CD4-positive, alpha-beta T cell treated with Interleukin-15 for 1 hour (primary cell): ENCODE results near the gene BRF1.

Source experiments
- DNase-seq: peaks from one replicate; pipeline ENCODE4 v3.0.0-alpha.2; 2020

The BRF1 gene

GRCh38 chr14:105207460-105207901, 93.3 kb downstream of the BRF1 start:
- DNase-seq, result no peak

DNA sequence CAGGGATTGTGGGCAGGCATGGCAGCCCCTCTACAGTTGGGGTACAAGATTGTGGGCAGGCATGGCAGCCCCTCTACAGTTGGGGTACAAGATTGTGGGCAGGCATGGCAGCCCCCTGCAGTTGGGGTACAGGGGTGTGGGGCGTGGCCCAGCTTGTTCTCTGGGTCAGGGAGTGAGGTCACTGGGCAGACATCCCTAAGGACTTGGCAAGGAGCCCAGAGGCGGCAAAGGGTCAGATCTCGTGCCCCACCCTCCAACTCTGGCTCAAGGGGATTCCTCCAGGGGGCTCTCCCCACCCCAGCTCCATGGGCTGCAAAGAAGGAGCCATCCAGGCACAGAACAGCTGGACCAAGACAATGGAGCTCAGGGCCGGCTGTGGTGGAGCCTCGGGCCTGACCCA, 93.9 kb downstream of the BRF1 start:
- no peak for DNase-seq

- no peak for DNase-seq
These were observed 95.1 kb downstream of the BRF1 start for GRCh38 chr14:105205673-105206208.

- no peak for DNase-seq
These were observed 95.7 kb downstream of the BRF1 start for GRCh38 chr14:105204931-105205672.

DNA sequence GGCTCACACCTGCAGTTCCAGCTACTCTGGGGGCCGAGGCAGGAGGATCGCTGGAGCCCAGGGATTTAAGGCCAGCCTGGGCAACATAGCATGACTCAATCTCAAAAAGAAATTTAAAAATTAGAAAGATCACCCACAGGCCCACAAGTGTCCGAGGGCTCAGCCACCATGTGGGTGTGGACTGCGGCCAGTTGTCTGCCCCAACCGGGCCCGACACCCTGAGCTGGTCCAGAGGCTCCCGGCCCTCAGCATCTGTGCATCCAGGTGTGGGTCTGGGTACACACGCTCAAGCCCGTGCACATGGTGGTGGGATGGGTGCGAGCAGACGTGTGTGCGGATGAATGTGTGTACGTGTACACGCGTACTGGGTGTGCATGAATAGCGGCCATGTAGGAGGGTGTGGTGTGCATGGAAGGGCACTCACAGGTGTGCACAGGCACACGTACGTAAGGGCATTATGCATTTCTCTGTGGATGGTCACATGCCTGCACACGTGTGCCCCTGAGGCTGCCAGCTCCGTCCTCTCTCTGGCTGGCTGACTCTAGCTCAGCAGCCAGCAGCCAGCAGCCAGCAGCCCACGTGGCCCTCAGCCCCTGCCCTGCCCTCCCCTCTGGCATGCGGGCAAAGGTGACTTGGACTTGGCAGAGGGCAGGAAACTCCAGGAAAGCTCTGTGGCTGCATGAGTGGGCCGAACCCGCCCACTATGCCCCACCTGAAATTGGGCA, 96.4 kb downstream of the BRF1 start:
- no peak for DNase-seq

DNA sequence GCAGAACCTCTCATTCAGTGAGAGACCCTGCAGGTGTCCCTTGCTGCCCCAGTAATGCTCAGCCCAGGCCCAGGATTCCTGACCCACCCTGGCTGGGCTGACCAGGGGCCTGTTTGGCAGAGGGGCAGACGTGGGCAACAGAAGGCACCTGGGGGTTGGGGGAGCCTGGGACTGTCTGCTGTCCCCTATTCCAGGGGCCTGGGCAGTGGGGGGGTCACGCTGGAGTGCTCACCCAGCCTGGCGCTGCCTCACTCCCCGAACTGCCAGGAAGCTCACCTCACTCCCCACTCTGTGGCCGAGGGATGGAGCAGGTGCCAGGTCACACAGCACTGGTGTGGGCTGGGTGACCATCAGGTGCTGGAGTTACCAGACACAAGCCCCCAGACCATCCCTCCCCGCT, 97.1 kb downstream of the BRF1 start:
- DNase-seq, result no peak

DNA sequence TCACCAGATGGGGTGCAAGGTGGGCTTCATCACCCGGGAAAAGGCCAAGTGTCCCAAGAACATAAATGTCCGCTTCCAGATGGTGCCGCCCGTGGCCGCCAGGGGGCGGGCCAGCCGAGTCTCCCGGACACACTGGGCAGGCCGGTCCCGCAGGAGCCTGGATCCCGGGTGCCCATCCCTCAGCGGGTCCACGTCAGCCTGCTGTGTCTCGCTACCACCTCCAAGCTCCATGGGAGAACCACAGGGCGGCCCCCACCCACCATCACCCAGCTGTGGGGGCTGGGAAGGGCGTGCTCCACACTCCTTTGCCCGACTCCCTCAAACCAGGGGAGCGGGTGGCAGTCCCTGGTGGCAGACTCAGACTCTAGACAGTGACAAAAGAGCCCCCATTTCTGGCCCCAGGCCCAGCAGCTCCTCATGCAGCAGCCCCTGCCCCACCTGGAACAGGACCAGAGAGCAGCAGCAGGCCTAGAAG, 97.7 kb downstream of the BRF1 start:
- DNase-seq, result peak; percentile 48

DNA sequence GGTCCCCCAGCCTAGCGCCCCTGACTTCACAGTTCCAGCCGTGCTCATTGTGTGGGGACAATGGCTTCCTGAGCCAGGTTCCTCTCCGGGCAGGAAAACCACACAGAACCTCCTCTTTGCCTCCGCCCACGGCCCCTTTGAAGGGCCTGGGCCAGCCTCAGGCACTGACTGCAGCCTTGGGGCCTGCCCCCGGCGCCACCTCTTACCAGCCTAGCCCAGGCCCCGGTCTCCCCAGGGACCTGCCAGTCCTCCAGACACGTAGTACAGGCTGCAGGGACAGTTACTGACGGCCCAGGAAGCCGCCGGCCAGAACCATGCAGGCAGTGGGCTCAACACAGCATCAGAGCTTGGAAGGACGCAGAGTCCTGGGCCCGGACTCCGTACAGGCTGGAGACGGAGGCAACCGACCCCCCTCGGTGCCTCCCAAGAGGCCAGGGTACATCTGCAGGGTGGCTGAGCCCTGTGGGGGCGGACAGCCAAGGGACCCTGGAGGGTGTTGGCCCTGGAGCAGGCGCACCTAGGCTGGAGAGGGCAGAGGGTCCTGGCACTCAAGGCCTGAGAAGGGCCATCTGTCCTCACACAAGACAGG, 98.8 kb downstream of the BRF1 start:
- peak; percentile 31 for DNase-seq

DNA sequence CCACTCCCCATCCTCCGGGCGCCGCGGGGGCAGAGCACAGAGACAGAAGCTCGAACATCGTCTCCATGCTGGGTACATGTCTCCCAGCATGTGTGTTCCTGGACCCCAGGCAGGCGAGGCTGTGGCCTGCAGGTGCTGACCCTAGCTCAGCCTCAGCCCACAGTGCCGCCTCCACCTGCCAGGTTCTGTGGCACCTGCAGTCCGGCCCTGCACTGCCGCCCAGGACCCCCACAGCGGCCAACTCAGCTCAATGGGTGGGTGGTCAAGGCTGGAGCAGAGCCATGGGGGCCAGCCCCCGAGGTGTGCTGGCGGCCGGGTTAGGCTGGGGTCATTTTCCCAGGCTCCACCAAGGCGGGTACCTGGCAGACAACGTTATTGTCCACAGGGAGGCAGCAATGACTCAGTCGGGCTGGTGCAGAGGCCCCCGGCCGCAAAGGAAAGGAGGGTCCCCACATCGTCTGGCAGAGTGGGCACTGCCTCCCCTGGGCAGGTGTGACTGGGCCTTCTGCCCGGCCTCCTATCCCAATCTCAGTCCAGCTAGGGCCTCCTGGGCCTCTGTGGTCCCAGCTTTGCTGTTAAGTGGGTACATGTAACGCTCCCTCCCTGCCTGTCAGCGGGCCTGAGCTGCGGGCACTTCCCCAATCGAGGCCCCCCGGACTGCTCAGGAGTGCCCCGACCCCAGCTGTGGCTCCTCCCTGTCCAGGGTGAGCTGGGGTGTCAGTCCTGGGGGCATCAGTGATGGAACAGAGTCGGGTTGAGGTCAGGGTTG, 99.5 kb downstream of the BRF1 start:
- DNase-seq, result no peak

DNA sequence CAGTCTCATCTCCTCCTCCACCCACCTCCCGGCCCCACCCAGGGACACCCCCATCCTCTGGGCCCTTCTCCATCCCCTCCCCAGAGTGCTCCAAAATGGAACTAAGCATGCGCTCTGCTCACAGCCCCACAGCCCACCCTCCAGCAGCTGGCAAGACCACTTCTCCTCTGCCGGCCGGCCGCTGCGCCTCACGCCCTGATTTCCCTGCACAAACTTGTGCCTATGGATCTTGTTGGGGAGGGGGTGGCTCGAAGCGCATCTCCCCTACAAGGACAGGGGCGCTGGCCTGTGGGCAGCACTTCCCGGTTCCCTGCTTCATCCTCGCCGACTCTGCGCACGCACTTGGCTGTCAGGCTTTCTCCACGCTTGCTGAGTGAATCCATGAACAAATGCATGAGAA, 100.2 kb downstream of the BRF1 start:
- DNase-seq, result no peak

DNA sequence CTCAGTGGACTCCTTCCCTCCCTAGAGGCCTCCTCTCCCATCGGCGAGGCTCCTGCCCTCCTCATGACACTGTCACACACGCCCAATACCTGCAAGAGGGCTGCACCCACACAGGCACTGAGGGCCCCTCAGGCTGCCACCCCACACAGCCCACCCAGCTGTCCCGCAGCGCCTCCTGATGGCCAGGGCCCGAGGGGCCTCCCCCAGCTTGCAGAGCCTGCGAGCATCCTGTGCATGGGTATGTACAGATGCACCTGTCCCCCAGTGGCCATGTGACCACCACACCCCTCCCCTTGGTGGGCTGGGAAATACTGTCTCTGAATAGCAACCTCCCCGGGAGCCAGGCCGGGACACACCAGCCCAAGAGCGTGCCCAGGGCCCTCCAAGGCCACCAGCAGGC, 100.7 kb downstream of the BRF1 start:
- DNase-seq, result no peak

DNA sequence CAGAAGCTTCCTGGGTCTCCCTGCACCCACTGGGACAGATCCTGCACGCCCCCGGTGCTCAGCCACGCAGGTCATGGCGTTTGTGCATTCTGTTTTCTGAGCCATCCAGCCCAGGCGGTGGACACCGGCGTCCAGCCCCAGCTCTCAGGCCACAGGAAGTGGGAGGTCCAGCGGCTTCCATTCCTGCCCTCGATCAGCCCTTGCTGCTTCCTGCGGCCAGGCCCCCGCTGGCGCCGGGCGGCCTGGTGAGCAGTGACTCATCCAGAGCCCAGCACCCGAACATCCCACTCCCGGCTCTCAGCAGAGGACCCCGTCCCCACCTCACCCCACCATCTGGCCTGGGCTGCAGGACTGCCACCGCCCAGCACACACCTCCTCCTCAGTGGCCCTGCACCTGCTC, 101.7 kb downstream of the BRF1 start:
- no peak for DNase-seq

DNA sequence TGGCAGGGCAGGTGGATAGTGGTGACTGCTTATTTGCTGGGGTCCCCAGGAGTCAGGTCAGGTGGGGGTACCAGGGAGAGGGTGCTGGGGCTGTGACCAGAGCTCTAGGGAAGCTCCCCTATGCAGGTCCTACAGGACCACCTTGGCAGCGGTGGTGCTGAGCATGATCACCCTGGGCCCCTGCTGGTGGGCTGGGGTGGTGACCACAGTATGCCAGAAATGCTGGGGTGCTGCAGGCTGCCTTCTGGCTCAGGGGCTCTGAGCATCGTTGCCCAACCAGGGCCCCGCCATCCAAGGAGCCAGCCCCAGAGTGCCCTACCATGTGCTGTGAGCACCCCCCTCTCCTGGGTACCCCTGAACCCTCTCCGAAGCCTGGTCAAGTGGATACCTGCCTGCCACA, 102.2 kb downstream of the BRF1 start:
- DNase-seq, result no peak

DNA sequence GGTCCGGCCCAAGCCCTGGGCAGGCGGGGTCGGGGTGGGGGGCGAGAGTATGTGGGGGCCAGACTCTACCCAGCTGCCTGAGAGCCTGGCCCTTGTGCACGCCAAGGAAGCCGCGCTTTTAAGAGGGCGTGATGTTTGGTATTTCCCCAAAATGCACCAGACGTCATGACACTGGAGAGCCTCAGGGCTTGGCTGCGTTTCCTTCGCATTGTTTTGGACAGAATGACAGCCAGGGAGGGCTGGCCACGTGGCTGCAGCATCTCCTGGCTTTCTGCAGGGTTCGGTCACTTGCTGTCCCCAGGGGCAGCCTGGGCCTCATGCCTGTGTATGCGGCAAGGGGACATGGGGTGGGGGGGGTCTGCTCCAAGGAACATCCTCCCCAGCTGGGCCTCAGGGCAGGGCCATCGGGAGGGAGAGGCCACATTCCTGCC, 103.6 kb downstream of the BRF1 start:
- no peak for DNase-seq

- no peak for DNase-seq
These were observed 104.4 kb downstream of the BRF1 start for GRCh38 chr14:105196265-105196960.

DNA sequence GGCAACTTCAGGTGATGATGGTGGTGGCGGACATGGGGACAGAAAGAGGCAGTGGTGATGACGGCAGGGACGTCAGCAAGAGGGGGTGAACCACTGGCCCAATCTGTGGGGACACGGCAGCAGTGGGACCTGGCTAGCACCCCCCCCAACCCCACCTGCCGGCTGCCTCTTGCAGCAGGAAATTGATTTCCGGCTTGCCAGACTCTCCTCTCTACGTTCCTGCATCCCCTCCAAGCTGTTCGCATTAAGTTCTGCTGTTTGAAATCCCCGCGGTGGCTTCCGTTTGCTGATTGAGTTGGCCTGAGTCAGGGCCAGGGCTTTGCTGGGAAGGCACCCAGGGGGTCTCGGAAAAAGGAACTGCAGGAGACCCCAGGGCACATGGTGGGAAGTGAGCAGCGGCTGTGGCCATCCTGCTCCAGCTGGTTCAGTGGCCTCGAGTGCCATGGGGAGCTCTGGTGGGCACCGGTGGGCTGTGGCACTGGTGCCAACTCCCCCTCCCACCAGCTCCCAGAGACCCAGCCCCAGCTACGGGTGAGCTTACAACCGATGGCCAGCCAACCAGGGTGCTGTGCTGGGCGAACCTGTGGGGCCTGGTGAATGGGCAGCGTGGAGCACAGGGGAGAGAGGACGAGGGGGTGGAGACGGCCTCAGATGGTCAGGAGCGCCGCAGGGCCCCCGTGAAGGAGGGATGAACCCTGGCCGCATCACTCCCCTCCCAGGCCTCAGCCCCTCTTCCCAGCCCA, 105.1 kb downstream of the BRF1 start:
- no peak for DNase-seq

- DNase-seq, result no peak
These were observed 105.8 kb downstream of the BRF1 start for GRCh38 chr14:105195051-105195450.

DNA sequence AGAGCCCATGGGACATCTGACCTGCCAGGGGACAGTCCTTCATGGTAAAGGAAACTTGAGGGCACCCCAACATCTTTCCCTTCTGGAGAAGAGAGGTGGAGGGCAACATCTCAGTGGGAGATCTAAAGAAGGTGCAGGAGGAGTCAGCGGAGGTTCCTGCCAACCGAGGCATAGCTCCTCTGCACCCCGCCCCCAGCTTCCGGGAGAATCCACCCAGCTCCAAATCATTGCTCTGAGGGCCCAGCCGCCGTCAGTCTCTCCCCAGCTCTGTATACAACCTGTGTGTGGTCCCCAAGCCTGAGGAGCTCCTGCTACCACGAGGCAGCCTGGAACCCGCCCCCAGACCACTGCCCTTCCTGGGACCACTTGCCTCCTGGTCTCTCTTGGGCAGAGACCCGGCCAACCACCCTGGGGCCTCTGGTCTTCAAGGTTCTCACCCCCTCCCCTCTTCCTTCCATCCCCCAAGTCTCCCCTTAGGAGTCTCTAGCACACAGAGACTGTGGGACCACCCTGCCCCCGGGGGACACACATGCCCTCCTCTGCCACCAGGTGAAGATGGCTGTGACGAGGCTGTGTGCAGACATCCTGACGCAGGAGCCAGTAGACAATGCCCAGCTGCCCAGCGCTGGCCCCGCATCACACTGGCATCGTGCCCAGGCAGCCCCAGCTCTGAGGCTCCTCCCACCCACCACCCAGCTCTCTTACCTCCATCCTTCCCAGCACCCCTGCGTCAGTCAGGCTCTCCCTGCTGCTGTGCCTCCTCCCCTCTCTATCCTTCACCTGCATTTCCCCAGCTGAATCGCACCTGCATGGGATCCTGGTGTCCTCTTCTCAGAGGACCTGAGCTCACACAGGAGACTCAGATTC, 106.7 kb downstream of the BRF1 start:
- no peak for DNase-seq

DNA sequence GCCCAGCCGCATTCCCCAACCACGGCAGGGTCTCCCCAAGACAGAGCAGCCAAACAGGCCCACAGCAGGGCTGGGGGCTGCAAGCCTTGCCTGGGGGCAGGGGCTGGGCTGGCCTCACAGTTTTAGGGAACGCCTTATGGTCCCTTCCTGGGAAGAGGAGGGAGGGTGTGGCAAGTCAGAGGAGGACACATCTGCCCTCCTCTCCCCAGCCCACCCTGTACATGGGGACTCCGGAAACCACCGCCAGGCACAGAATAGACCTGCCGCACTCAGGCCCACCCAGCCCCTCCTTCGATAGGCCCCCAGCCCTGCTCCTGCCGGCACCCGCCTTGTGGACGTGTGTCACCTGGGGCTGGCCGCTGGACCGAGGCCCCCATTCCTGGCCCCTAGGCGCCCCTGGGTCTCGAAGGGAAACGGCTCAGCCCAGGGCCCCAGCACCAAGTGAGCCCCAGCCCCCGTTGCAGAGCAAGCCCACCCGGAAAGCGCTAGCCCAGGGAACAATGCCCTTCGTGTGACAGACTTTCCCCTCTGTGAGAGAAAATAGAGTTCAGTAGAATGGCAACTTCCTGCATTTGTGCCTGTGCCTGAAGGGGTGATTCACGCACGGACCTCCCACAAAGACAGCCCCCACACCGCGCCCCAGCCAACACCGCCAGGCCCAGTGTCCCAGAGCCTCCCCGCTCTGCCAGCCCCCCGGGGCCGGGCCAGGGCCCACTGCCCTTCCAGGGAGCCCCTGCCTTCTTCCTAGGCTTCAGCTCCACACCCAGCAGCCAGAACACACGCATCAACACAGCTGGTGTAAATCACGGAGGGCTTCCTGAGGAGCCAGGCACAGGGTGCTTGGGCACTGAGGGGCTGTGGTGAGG, 107.7 kb downstream of the BRF1 start:
- DNase-seq, result no peak
